ENCODE data around the gene GNA12. TPM values are rescaled to one million over a fixed set of nuclear protein-coding genes. Genes with fewer than 3 reads are reported as not detected.
A peak's percentile ranks its signal among the peaks of the same experiment; 100 is the strongest.

Gene GNA12
- total RNA-seq, 5 donors from 2014 or later (not counting 1 experiment from before 2014, with no cell fraction given), result 17.9 to 22.5 (median 22.1) TPM

DNA sequence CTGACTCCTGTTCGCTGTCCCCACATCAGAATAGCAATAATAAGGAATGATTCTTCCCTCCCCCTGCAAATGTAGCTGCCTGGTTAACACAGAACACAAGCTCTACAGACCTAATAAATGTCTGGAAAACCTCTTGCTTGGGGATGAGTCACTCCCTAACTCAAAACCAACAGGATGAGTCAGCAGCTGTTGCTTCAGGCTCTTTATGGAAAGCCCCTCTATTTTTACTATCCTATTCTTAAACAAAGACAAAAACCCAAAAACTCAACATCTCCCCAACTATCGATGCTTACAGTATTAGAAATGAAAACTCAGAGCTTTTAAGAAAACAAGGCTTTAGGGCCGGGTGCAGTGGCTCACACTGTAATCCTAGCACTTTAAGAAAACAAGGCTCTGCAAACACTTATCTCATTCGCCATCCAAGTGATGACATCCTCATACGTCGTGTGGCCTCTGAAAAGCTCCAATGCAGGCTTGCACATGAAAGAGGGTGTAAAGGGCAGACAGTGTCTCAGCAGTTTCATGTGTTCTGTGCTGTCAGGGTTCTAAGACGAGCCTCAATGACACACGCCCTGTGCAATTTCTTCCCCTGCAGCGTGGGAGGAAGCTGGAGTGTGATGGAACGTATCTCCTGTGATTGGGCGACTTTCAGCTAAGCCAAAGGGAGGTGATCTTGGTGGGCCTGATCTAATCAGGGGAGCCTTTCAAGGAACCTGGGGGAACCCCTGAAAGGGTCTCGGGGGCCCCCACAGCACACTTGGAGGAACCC is 86.0 kb downstream of the GNA12 start:
- CTCF ChIA-PET, result interaction anchor here in 1 of 2 donors (0.6 kb wide), 1 partner anchor 48 kb away, joined by 3 read pairs; no protein-coding TSS in a partner anchor
- 29% methylated on average over 8 of the region's 12 CpGs for WGBS (ENCODE audit: insufficient coverage)
- no peaks in the 10 kb centered on the region for H3K27me3 ChIP-seq (replicated peaks in 1 of 2; ENCODE audit: control insufficient read depth in 2 of 2, extremely low read depth in 1 of 2, insufficient read depth in 2 of 2, low read length in 1 of 2)

DNA sequence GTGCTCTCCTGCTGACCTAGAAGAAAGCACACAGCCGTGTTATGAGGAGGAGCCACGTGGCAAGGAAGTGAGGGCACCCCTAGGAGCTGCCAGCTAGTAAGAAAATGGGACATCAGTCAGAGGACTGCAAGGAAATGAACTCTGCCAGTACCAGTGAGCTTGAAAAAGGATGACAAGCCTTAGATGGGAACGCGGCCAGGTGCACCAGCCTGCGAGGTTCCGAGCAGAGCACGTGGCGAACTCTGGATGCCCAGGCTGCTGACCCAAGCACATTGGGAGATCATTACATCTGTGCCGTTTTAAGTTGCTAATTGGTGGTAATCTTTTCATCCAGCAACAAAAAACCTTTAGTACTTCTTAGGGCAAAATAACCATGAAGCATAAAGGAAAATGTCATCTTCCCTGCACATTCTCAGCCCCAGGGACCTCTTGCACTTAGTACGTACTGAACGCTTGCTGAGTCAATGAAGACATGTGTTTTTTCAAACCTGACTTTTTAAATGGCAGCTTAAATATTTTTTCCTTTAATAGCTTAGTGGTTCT is 86.7 kb downstream of the GNA12 start:
- DNase-seq (no peak), ATAC-seq (replicated peaks in 1 of 4) (peak in 1 of 4 experiments; percentile 3)
- Histone ChIP-seq H3K27me3 (replicated peaks in 1 of 2; ENCODE audit: control insufficient read depth in 2 of 2, extremely low read depth in 1 of 2, insufficient read depth in 2 of 2, low read length in 1 of 2) (no peaks in the 10 kb centered on the region), H3K4me3 (ENCODE audit: control insufficient read depth in 1 of 2, extremely low read depth in 1 of 2, low read length in 1 of 2) (no peak overlapping the region), H3K9me3 (no peaks in the 10 kb centered on the region), H3K27ac (ENCODE audit: low read length) (no peak overlapping the region), H3K4me1 (ENCODE audit: control insufficient read depth in 1 of 2, extremely low read depth in 1 of 2, insufficient read depth in 2 of 2, low read length in 2 of 2) (peaks cover 0 to 30% of the 10 kb centered on the region in 2 experiments), H3K36me3 (ENCODE audit: control insufficient read depth in 2 of 2, extremely low read depth in 1 of 2, insufficient read depth in 1 of 2, low read length in 1 of 2) (peaks cover 0 to 2% of the 10 kb centered on the region in 2 donors)
- Mint-ChIP-seq H3K9me3 (no peaks in the 10 kb centered on the region), H3K4me1 (peaks cover 35 to 40% (median 39%) of the 10 kb centered on the region in 3 donors), H3K36me3 (peaks cover 58% of the 10 kb centered on the region), H3K4me3 (no peak overlapping the region), H3K27ac (peak overlapping the region; percentile 91 to 96), H3K27me3 (no peaks in the 10 kb centered on the region)
- WGBS (ENCODE audit: insufficient coverage), result 63% methylated on average over 6 of the region's 11 CpGs
- CTCF ChIA-PET, result no interaction called here
- POLR2A ChIA-PET, result interaction anchor here in 1 of 2 donors (0.6 kb wide), 1 partner anchor 533 kb away, joined by 16 read pairs; no protein-coding TSS in a partner anchor

More for the DNA sequence above, 86.0 kb downstream of the GNA12 start:
- Histone ChIP-seq H3K27ac (ENCODE audit: low read length) (peak overlapping the region; percentile 19), H3K36me3 (ENCODE audit: control insufficient read depth in 2 of 2, extremely low read depth in 1 of 2, insufficient read depth in 1 of 2, low read length in 1 of 2) (peaks cover 0 to 8% of the 10 kb centered on the region in 2 donors), H3K9me3 (no peaks in the 10 kb centered on the region), H3K4me1 (ENCODE audit: control insufficient read depth in 1 of 2, extremely low read depth in 1 of 2, insufficient read depth in 2 of 2, low read length in 2 of 2) (peaks cover 0 to 30% of the 10 kb centered on the region in 2 experiments), H3K4me3 (ENCODE audit: control insufficient read depth in 1 of 2, extremely low read depth in 1 of 2, low read length in 1 of 2) (no peak overlapping the region)
- Mint-ChIP-seq H3K27me3 (no peaks in the 10 kb centered on the region), H3K27ac (peak overlapping the region; percentile 91 to 96), H3K4me3 (peak overlapping the region in 2 of 3 donors; percentile 6 to 60), H3K4me1 (peaks cover 35 to 40% (median 39%) of the 10 kb centered on the region in 3 donors), H3K9me3 (no peaks in the 10 kb centered on the region), H3K36me3 (peaks cover 58% of the 10 kb centered on the region)
- POLR2A ChIA-PET, result interaction anchor here in 1 of 2 donors (0.6 kb wide), 1 partner anchor 532 kb away, joined by 16 read pairs; no protein-coding TSS in a partner anchor
- DNase-seq, result peak in 8 of 35 experiments; percentile 14 to 41 (median 27)
- peak; percentile 72 to 82 (median 80) for ATAC-seq (replicated peaks in 1 of 4)

- ChIA-PET CTCF (no interaction called here), POLR2A (no interaction called here)
- Mint-ChIP-seq H3K27ac (no peak overlapping the region), H3K27me3 (no peaks in the 10 kb centered on the region), H3K36me3 (peaks cover 49% of the 10 kb centered on the region), H3K4me3 (no peak overlapping the region), H3K4me1 (peaks cover 27 to 35% (median 30%) of the 10 kb centered on the region in 3 donors), H3K9me3 (no peaks in the 10 kb centered on the region)
- DNase-seq, result no peak
- H3K4me1 ChIP-seq (ENCODE audit: control insufficient read depth in 1 of 2, extremely low read depth in 1 of 2, insufficient read depth in 2 of 2, low read length in 2 of 2), result peaks cover 0 to 25% of the 10 kb centered on the region in 2 experiments
- ATAC-seq (replicated peaks in 1 of 4), result no peak
- no peaks in the 10 kb centered on the region for H3K27me3 ChIP-seq (replicated peaks in 1 of 2; ENCODE audit: control insufficient read depth in 2 of 2, extremely low read depth in 1 of 2, insufficient read depth in 2 of 2, low read length in 1 of 2)
- H3K27ac ChIP-seq (ENCODE audit: low read length), result no peak overlapping the region
- no peak overlapping the region for H3K4me3 ChIP-seq (ENCODE audit: control insufficient read depth in 1 of 2, extremely low read depth in 1 of 2, low read length in 1 of 2)
- no peaks in the 10 kb centered on the region for H3K9me3 ChIP-seq
- H3K36me3 ChIP-seq (ENCODE audit: control insufficient read depth in 2 of 2, extremely low read depth in 1 of 2, insufficient read depth in 1 of 2, low read length in 1 of 2), result no peaks in the 10 kb centered on the region
Measured at GRCh38 chr7:2755531-2755930, 88.6 kb downstream of the GNA12 start.

DNA sequence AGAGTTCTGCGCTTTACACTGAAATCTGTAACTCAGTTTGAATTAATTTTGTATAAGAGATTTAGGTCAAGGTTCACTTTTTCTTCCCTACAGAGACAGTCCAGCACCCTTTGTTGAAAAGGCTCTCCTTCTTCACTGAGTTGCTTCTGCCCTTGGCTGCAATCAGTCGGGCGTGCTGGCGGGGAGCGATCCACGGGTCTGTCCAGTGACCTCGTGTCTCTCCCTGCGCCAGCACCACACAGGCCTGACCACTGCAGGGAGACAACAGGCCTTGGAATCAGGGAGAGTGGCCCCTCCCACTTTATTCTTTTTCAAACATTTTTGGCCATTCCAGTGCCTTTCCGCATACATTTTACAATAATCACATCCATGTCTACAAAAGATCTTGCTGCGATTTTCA is 89.2 kb downstream of the GNA12 start:
- no peak overlapping the region for H3K27ac ChIP-seq (ENCODE audit: low read length)
- Mint-ChIP-seq H3K27me3 (no peaks in the 10 kb centered on the region), H3K4me1 (peaks cover 21 to 30% (median 24%) of the 10 kb centered on the region in 3 donors), H3K27ac (no peak overlapping the region), H3K9me3 (no peaks in the 10 kb centered on the region), H3K36me3 (peaks cover 48% of the 10 kb centered on the region), H3K4me3 (no peak overlapping the region)
- ChIA-PET POLR2A (no interaction called here), CTCF (no interaction called here)
- H3K36me3 ChIP-seq (ENCODE audit: control insufficient read depth in 2 of 2, extremely low read depth in 1 of 2, insufficient read depth in 1 of 2, low read length in 1 of 2), result no peaks in the 10 kb centered on the region
- ATAC-seq (replicated peaks in 1 of 4) (no peak), DNase-seq (no peak)
- WGBS (ENCODE audit: insufficient coverage), result 97% methylated on average over 9 of the region's 10 CpGs
- H3K27me3 ChIP-seq (replicated peaks in 1 of 2; ENCODE audit: control insufficient read depth in 2 of 2, extremely low read depth in 1 of 2, insufficient read depth in 2 of 2, low read length in 1 of 2), result no peaks in the 10 kb centered on the region
- peaks cover 0 to 19% of the 10 kb centered on the region in 2 experiments for H3K4me1 ChIP-seq (ENCODE audit: control insufficient read depth in 1 of 2, extremely low read depth in 1 of 2, insufficient read depth in 2 of 2, low read length in 2 of 2)
- no peak overlapping the region for H3K4me3 ChIP-seq (ENCODE audit: control insufficient read depth in 1 of 2, extremely low read depth in 1 of 2, low read length in 1 of 2)
- no peaks in the 10 kb centered on the region for H3K9me3 ChIP-seq

GRCh38 chr7:2754086-2754485 is 90.0 kb downstream of the GNA12 start:
- H3K4me1 Mint-ChIP-seq, result peaks cover 13 to 23% (median 19%) of the 10 kb centered on the region in 3 donors
- ATAC-seq (replicated peaks in 1 of 4) (no peak), DNase-seq (no peak)
- Histone ChIP-seq H3K4me3 (ENCODE audit: control insufficient read depth in 1 of 2, extremely low read depth in 1 of 2, low read length in 1 of 2) (no peak overlapping the region), H3K27me3 (replicated peaks in 1 of 2; ENCODE audit: control insufficient read depth in 2 of 2, extremely low read depth in 1 of 2, insufficient read depth in 2 of 2, low read length in 1 of 2) (no peaks in the 10 kb centered on the region), H3K4me1 (ENCODE audit: control insufficient read depth in 1 of 2, extremely low read depth in 1 of 2, insufficient read depth in 2 of 2, low read length in 2 of 2) (peaks cover 0 to 12% of the 10 kb centered on the region in 2 experiments), H3K27ac (ENCODE audit: low read length) (no peak overlapping the region), H3K36me3 (ENCODE audit: control insufficient read depth in 2 of 2, extremely low read depth in 1 of 2, insufficient read depth in 1 of 2, low read length in 1 of 2) (no peaks in the 10 kb centered on the region), H3K9me3 (no peaks in the 10 kb centered on the region)
- H3K4me3 Mint-ChIP-seq, result no peak overlapping the region
- peaks cover 48% of the 10 kb centered on the region for H3K36me3 Mint-ChIP-seq
- POLR2A ChIA-PET, result no interaction called here
- CTCF ChIA-PET, result no interaction called here
- no peaks in the 10 kb centered on the region for H3K9me3 Mint-ChIP-seq
- no peaks in the 10 kb centered on the region for H3K27me3 Mint-ChIP-seq
- WGBS (ENCODE audit: insufficient coverage), result 93% methylated on average over 3 of the region's 5 CpGs
- H3K27ac Mint-ChIP-seq, result no peak overlapping the region

DNA sequence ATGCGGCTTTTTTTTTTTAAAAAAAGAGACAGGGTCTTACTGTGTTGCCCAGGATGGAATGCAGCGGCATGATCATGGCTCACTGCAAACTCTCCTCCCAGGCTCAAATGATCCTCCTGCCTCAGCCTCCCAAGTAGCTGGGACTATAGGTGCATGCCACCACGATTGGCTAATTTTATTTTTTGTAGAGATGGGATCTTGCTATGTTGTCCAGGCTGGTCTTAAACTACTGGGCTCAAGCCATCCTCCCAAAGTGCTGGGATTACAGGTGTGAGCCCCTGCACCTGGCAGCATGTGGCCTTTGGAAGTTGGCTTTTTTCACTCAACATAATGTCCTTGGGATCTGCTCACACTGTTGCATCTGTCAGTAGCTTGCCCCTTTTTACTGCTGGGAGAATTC is 91.0 kb downstream of the GNA12 start:
- Histone ChIP-seq H3K4me1 (ENCODE audit: control insufficient read depth in 1 of 2, extremely low read depth in 1 of 2, insufficient read depth in 2 of 2, low read length in 2 of 2) (peaks cover 0 to 4% of the 10 kb centered on the region in 2 experiments), H3K9me3 (no peaks in the 10 kb centered on the region), H3K27ac (ENCODE audit: low read length) (no peak overlapping the region), H3K4me3 (ENCODE audit: control insufficient read depth in 1 of 2, extremely low read depth in 1 of 2, low read length in 1 of 2) (no peak overlapping the region), H3K36me3 (ENCODE audit: control insufficient read depth in 2 of 2, extremely low read depth in 1 of 2, insufficient read depth in 1 of 2, low read length in 1 of 2) (no peaks in the 10 kb centered on the region), H3K27me3 (replicated peaks in 1 of 2; ENCODE audit: control insufficient read depth in 2 of 2, extremely low read depth in 1 of 2, insufficient read depth in 2 of 2, low read length in 1 of 2) (no peaks in the 10 kb centered on the region)
- ChIA-PET CTCF (no interaction called here), POLR2A (no interaction called here)
- Mint-ChIP-seq H3K27ac (no peak overlapping the region), H3K4me3 (no peak overlapping the region), H3K27me3 (no peaks in the 10 kb centered on the region), H3K9me3 (no peaks in the 10 kb centered on the region), H3K4me1 (peaks cover 5 to 15% (median 11%) of the 10 kb centered on the region in 3 donors), H3K36me3 (peaks cover 47% of the 10 kb centered on the region)
- DNase-seq, result no peak
- no peak for ATAC-seq (replicated peaks in 1 of 4)
- WGBS (ENCODE audit: insufficient coverage), result 67% methylated on average over 1 of the region's 3 CpGs
